Stimulated activated naive B cell treated with anti-CD40 and anti-IgM and Interleukin-4, amounts not matched to agents 10 μg/mL and 1 μg/mL and 100 μg/mL, for 72 hours (primary cell): ENCODE measurements around the gene TMEM114.
"Not testable (repeated sequence)": the region's sequence is repeated elsewhere in the genome, so short reads cannot be mapped to it uniquely, and the experiment has no call there.

ENCODE experiments used
- ATAC-seq, 2 donors: fragments of 150-1000 bp; cut with Tn5 transposase; replicated peaks; 2 replicates each; pipeline ENCODE4 v1.10.0; 2021; ENCODE audit warnings: moderate library complexity in 1 of 2
- DNase-seq: peaks from one replicate; pipeline ENCODE4 v3.0.0; 2021
- H3K27ac Mint-ChIP-seq: one replicate; pipeline ENCODE4 v1.8.0; 2022; ENCODE audit warnings: mild to moderate bottlenecking, mixed read lengths
- H3K27me3 Mint-ChIP-seq, 2 donors: one replicate each; pipeline ENCODE4 v1.8.0; 2022; ENCODE audit warnings: mixed read lengths in 2 of 2
- H3K36me3 Mint-ChIP-seq, 2 donors: one replicate each; pipeline ENCODE4 v1.8.0; 2022; ENCODE audit warnings: mixed read lengths in 2 of 2, mild to moderate bottlenecking in 1 of 2
- H3K4me1 Mint-ChIP-seq, 2 donors: one replicate each; pipeline ENCODE4 v1.8.0; 2022; ENCODE audit warnings: mixed read lengths in 2 of 2, mild to moderate bottlenecking in 1 of 2
- H3K4me3 Mint-ChIP-seq, 2 donors: one replicate each; pipeline ENCODE4 v1.8.0; 2022; ENCODE audit warnings: mild to moderate bottlenecking in 2 of 2, mixed read lengths in 2 of 2, moderate library complexity in 1 of 2
- H3K9me3 Mint-ChIP-seq, 2 donors: one replicate each; pipeline ENCODE4 v1.8.0; 2022; ENCODE audit warnings: mixed read lengths in 2 of 2, mild to moderate bottlenecking in 1 of 2

Gene TMEM114

DNA sequence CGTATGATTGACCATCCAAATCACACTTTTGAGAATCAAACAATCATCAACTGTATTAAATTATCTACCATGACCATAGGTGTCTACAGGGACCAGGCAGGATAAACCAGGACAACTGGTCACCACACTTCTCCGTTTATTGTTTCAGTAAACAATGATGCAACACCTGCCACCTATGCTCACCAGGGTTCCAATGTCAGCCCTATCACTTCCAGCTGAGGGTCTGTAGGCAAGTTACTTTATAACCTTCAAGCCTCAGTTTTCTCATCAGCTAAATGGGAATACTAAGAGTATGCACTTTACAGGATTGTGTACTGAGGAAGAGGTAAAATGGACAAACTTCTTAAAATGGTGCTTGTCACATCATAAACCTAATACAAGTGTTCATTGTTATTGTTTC lies 14.9 kb downstream of the TMEM114 start:
- H3K36me3 Mint-ChIP-seq: no peaks in the 10 kb centered on the region
- ATAC-seq (no peak), DNase-seq (no peak)
- peaks cover 19 to 41% of the 10 kb centered on the region in 2 donors for H3K27me3 Mint-ChIP-seq
- no peak overlapping the region for H3K4me3 Mint-ChIP-seq
- H3K4me1 Mint-ChIP-seq: peaks cover 0 to 2% of the 10 kb centered on the region in 2 donors
- H3K9me3 Mint-ChIP-seq: no peaks in the 10 kb centered on the region
- no peak overlapping the region for H3K27ac Mint-ChIP-seq

DNA sequence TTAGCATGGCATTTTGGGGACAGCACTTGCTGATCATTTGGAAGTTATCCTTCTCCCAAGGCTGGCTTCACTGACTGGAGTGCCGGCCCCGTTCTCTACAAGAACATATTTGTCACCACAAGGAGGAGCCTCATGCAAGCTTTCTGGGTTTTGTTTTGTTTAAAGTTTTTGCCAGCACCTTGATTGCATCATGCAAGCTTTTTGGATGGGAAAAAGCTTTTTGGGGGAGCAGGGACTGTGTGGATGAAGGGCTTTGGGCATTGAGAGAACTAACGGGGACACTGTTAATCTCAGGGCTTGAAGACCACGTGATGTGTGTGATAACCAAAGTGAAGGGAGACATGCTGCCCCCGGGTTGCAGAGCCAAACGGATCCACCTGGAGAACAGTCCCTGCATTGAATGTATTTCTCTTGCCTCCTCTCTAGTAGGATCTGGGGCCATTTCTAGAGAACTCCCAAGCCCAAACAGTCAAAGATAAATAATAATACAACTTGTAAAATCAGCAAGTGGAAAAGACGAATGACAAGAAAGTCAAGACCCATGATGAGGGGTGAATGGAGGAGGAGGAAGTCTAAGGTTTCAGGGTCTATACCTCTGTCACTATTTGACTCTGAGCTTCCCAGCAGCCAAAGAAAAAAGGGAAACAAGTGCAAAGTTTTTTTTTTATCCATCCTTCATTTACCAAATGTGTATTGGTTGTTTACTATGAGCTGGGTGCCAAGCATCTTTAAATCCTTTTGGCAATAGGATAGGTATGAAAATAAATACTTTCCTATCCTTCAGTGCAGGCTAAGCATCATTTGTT lies 17.2 kb downstream of the TMEM114 start:
- H3K27me3 Mint-ChIP-seq: peaks cover 26 to 45% of the 10 kb centered on the region in 2 donors
- ATAC-seq (no peak), DNase-seq (no peak)
- H3K4me3 Mint-ChIP-seq: no peak overlapping the region
- no peak overlapping the region for H3K27ac Mint-ChIP-seq
- no peaks in the 10 kb centered on the region for H3K9me3 Mint-ChIP-seq
- peaks cover 2 to 3% of the 10 kb centered on the region in 2 donors for H3K4me1 Mint-ChIP-seq
- H3K36me3 Mint-ChIP-seq: no peaks in the 10 kb centered on the region

DNA sequence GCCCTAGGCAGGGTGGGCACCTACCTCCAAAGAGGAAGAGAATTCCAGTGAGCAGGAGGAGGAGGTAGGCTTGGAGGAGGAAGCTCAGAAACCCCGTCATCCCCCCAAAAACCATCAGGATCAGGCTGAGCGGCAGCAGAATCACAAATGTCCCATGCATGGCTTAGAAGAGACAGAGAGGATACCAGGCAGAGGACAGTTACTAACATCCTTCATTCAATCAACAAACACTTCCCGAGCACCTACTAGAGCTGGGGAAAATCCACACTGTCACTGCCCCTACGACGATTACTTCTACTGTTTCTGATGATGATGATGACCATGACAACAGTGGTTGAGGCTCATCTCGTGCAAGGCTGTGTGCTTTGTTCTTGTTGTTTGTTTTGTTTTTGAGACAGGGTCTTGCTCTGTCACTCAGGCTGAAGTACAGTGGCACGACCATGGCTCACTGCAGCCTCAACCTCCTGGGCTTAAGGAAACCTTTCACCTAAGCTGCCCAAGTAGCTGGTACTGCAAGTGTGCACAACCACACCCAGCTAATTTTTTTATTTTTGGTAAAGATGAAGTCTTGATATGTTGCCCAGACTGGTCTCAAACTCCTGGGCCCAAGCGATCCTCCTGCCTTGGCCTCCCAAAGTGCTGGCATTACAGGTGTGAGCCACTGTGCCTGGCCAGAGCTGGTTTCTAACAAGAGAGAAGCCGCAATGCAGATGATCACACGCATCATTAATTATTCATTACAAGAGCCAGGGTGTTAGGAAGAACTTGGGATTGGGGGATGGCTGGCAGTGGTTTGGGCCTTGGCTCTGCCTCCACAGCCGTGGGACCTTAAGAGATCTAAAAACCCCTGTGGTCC lies 18.0 kb downstream of the TMEM114 start:
- no peaks in the 10 kb centered on the region for H3K9me3 Mint-ChIP-seq
- DNase-seq (no peak), ATAC-seq (no peak)
- H3K4me3 Mint-ChIP-seq: no peak overlapping the region
- peaks cover 4 to 9% of the 10 kb centered on the region in 2 donors for H3K4me1 Mint-ChIP-seq
- peaks cover 26 to 45% of the 10 kb centered on the region in 2 donors for H3K27me3 Mint-ChIP-seq
- H3K36me3 Mint-ChIP-seq: no peaks in the 10 kb centered on the region
- no peak overlapping the region for H3K27ac Mint-ChIP-seq

DNA sequence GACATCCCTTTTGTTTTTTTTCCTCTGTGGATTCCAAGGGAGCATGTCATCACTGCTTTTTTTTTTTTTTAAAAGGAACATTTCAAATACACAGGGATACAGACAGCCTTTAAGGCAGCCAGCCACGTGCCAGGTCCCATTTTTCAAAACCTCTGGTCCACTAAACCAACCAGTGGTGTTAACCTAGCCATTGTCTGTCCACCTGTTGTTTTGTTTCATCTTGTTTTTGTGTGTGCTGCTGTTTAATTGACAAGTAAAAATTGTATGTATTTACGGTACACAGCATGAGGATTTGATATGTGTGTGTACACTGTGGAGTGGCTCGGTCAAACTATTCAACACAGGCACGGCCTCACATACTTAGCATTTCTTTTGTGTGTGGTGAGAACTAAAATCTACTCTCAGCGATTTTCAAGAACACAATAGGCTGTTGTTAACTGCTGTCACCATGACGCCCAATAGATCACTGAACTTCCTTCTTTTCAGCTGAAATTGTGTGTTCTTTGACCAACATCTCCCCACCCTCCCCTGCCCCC lies 19.2 kb downstream of the TMEM114 start:
- H3K4me3 Mint-ChIP-seq: no peak overlapping the region
- no peak for DNase-seq

DNA sequence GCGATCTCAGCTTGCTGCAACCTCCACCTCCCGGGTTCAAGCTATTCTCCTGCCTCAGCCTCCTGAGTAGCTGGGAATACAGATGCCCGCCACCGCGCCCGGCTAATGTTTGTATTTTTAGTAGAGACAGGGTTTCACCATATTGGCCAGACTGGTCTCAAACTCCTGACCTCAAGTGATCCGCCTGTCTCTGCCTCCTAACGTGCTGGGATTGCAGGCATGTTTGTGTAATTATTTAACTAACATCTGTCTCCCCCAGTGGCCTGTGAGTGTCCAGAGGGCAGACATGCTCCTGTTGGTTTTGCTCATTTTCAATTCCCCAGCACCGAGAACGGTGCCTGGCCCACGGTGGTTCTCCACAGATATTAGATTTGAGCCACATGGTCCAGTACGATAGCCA lies 19.9 kb downstream of the TMEM114 start:
- H3K4me1 Mint-ChIP-seq, H3K36me3 Mint-ChIP-seq, DNase-seq, H3K9me3 Mint-ChIP-seq, ATAC-seq, H3K27ac Mint-ChIP-seq, H3K4me3 Mint-ChIP-seq: not testable (repeated sequence)
- peaks cover 12 to 35% of the 10 kb centered on the region in 2 donors for H3K27me3 Mint-ChIP-seq

More for the DNA sequence above, 19.2 kb downstream of the TMEM114 start:
- Mint-ChIP-seq H3K27me3 (peaks cover 19 to 39% of the 10 kb centered on the region in 2 donors), H3K9me3 (no peaks in the 10 kb centered on the region), H3K27ac (no peak overlapping the region), H3K4me1 (peaks cover 3 to 9% of the 10 kb centered on the region in 2 donors), H3K36me3 (no peaks in the 10 kb centered on the region)
- no peak for ATAC-seq

DNA sequence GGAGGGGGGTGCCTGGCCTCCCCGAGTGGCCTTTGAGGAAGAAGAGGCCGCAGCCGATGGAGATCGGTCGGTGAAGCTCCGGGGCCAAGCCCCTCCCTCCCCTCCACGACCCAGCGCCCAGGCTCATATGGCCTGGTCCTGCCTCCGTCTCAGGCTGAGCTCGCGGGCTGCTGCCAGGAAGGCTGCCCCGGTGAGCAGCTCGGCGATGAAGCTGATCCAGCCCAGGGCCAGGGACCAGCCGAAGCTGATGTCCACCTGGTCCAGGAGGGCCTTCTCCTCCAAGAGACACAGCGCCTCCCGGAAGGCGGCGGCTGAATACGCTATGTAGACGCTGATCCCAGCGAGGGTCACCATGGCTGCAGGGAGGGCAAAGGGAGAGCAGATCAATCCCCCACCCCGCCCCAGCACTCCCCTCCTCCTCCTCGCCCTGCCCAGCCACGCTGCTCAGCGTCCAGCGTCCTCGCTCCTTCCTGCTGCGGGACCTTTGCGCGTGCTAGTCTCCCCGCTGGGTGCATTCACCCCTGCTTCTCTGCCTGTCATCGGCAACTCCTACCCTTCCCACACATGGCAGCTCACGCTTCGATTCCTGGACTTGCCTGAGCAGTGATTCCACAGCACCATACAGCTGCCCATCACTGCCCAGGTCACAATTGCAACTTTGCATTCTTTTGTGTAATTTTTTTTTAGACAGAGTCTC lies 20.5 kb downstream of the TMEM114 start:
- Mint-ChIP-seq H3K4me3 (no peak overlapping the region), H3K27ac (no peak overlapping the region), H3K27me3 (peaks cover 10 to 30% of the 10 kb centered on the region in 2 donors), H3K36me3 (no peaks in the 10 kb centered on the region), H3K4me1 (peaks cover 3 to 9% of the 10 kb centered on the region in 2 donors), H3K9me3 (no peaks in the 10 kb centered on the region)
- DNase-seq: no peak
- no peak for ATAC-seq

DNA sequence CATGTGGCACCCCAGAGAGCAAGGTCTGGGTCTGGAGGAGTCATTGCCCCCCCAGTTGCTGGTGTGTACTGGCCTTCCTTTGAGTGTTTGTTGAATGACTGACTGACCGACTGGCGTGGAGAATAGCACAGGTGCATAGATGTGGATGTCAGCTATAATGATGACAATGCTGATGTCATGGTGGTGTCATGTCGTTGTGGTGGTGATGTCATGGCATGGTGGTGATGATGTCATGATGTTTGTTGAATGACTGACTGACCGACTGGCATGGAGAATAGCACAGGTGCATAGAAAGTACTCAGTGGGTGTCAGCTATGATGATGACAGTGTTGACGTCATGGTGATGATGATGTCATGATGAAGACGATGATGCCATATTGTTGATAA lies 22.1 kb downstream of the TMEM114 start:
- ATAC-seq (no peak), DNase-seq (no peak)
- Mint-ChIP-seq H3K4me1 (peaks cover 3 to 9% of the 10 kb centered on the region in 2 donors), H3K27ac (peak overlapping the region; percentile 87), H3K4me3 (peak overlapping the region in 1 of 2 donors; percentile 3), H3K36me3 (no peaks in the 10 kb centered on the region), H3K9me3 (no peaks in the 10 kb centered on the region), H3K27me3 (peaks cover 10 to 24% of the 10 kb centered on the region in 2 donors)

DNA sequence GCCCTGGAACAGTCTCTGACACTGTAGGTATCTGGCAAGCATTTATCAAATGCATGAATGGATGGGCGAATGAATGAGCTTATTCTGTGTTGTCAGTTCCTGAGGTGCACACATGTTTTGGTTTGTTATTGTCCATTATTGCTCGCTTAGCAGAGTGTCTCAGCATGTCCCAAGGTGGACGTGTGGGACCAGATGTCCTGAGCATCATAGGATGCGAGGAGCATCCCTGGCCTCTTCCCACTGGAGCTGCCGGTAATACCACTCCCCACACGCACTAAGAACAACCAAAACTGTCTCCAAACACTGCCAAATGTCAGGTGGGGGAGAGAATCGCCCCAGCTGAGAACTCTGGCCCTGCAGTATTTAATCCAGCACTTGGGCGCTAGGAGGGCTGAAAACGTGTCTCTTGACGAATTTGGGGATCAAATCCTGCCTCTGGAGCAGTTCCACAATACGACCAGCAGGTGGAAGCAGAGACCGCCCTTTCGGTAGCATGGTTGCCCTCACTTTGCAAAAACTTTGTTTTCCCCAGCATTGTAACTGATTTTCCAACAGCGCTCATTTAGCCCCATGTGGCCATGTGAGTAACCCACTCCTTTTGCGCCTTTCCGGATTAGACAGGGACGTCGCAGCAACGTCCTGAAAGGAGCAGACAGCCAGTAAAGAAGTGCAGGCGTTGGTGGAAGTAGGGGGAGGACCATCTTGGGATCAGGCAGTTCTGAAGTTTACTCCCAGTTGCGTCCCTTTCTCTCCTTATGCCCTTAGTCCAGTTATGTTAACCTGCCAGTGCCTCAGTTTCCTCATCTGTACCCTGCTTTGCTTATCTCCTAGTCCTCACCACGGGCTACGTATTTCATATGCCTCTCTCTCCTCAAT lies 22.7 kb downstream of the TMEM114 start:
- H3K9me3 Mint-ChIP-seq: no peaks in the 10 kb centered on the region
- peak overlapping the region; percentile 87 for H3K27ac Mint-ChIP-seq
- no peaks in the 10 kb centered on the region for H3K36me3 Mint-ChIP-seq
- ATAC-seq (peak; percentile 95), DNase-seq (peak; percentile 78)
- peaks cover 3 to 9% of the 10 kb centered on the region in 2 donors for H3K4me1 Mint-ChIP-seq
- H3K27me3 Mint-ChIP-seq: peaks cover 10 to 18% of the 10 kb centered on the region in 2 donors
- peak overlapping the region in 1 of 2 donors; percentile 3 for H3K4me3 Mint-ChIP-seq

DNA sequence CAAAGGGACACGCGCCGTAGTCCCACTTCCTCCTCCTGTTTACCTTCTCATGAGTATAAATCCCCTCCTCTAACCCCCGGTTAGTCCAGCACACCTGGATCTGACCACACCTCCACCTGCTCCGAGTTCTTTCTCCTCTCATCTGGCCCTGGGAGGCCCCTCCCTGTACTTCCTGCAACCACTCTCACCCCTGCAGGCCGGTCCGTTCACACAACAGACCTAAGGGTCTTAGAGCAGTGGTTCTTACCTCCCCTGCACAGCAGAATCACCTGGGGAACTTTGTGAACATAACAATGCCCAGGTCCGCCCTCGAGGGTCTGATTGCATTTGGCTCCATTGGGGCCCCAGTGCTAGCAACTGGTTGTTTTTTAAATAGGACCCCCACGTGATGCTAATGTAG lies 24.8 kb downstream of the TMEM114 start:
- peak; percentile 28 to 43 for ATAC-seq
- H3K27ac Mint-ChIP-seq: no peak overlapping the region
- DNase-seq: no peak
- peaks cover 5 to 8% of the 10 kb centered on the region in 2 donors for H3K27me3 Mint-ChIP-seq
- H3K9me3 Mint-ChIP-seq: no peaks in the 10 kb centered on the region
- H3K36me3 Mint-ChIP-seq: no peaks in the 10 kb centered on the region
- H3K4me3 Mint-ChIP-seq: no peak overlapping the region
- H3K4me1 Mint-ChIP-seq: peaks cover 3 to 9% of the 10 kb centered on the region in 2 donors

DNA sequence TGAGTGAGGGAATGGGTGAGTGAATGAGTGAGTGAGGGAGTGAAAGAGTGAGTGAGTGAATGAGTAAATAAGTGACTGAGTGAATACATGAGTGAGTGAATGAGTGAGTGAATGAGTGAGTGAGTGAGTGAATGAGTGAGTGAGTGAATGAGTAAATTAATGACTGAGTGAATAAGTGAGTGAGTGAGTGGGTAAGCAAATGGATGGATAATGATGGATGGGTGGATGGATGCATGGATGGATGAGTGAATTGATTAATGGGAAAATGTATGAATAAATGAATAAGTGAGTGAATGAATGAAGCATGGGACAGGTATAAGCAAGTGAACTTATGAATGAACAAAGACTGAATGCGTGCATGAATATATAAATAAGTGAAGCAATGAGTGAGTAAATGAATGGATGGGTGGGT lies 25.4 kb downstream of the TMEM114 start:
- H3K27me3 Mint-ChIP-seq: peaks cover 1 to 2% of the 10 kb centered on the region in 2 donors
- DNase-seq (no peak), ATAC-seq (no peak)
- H3K4me1 Mint-ChIP-seq: peaks cover 3 to 9% of the 10 kb centered on the region in 2 donors
- no peak overlapping the region for H3K27ac Mint-ChIP-seq
- no peaks in the 10 kb centered on the region for H3K9me3 Mint-ChIP-seq
- H3K36me3 Mint-ChIP-seq: no peaks in the 10 kb centered on the region
- no peak overlapping the region for H3K4me3 Mint-ChIP-seq

DNA sequence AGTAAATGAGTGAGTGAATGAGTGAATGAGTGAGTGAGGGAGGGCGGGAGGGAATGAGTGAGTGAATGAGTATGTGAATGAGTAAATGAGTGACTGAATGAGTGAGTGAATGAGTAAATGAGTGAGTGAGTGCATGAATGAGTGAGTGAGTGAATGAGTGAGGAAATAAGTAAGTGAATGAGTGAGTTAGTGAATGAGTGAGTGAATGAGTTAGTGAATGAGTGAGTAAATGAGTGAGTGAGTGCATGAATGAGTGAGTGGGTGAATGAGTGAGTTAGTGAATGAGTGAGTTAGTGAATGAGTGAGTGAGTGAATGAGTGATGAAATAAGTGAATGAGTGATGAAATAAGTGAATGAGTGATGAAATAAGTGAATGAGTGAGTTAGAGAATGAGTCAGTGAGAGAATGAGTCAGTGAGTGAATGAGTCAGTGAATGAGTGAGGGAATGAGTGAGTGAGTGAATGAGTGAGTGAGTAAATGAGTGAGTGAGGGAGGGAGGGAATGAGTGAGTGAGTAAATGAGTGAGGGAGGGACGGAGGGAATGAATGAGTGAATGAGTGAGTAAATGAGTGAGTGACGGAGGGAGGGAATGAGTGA lies 26.3 kb downstream of the TMEM114 start:
- H3K4me3 Mint-ChIP-seq, H3K4me1 Mint-ChIP-seq, H3K27me3 Mint-ChIP-seq, H3K36me3 Mint-ChIP-seq, H3K27ac Mint-ChIP-seq, DNase-seq, ATAC-seq, H3K9me3 Mint-ChIP-seq: not testable (repeated sequence)

DNA sequence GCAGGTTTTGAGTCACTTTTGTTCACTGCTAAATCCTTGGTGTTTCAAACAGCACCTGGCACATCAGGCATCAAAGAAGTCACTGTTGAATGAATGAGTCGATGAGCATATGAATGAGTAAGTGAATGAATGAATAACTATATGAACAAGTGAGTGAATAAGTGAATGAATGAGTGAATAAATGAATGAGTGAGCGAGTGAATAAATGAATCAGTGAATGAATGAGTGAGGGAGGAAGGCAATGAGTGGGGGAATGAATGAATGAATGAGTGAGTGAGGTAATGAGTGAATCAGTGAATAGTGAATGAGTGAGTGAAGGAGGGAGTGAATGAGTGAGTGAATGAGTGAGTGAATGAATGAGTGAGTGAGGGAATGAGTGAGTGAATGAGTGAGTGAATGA lies 28.8 kb downstream of the TMEM114 start:
- no peaks in the 10 kb centered on the region for H3K36me3 Mint-ChIP-seq
- no peak overlapping the region for H3K4me3 Mint-ChIP-seq
- DNase-seq: no peak
- H3K27me3 Mint-ChIP-seq: peaks cover 10 to 11% of the 10 kb centered on the region in 2 donors
- no peaks in the 10 kb centered on the region for H3K4me1 Mint-ChIP-seq
- no peak overlapping the region for H3K27ac Mint-ChIP-seq
- H3K9me3 Mint-ChIP-seq: no peaks in the 10 kb centered on the region
- no peak for ATAC-seq

DNA sequence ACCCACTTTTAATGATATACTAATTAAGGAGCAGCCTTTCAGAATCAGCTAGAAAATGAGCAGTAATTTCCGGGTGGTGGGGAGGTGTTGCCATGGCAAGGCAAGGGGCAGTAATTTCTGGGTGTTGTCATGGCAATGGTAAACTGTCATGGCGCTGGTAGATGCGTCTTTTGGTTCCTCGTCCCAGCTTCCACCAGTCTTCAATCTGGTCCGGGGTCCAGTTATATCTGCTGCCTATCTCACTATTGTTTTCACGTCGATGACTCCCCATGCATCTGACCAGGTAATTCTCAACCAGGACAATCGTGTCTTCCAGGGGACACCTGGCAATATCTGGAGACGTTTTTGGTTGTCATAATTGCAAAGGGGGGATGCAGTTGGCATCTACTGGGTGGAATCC lies 34.9 kb downstream of the TMEM114 start:
- peaks cover 2 to 6% of the 10 kb centered on the region in 2 donors for H3K4me1 Mint-ChIP-seq
- H3K27me3 Mint-ChIP-seq: peaks cover 46 to 60% of the 10 kb centered on the region in 2 donors
- H3K9me3 Mint-ChIP-seq: peaks cover 0 to 2% of the 10 kb centered on the region in 2 donors
- ATAC-seq (no peak), DNase-seq (no peak)
- H3K36me3 Mint-ChIP-seq: no peaks in the 10 kb centered on the region
- H3K27ac Mint-ChIP-seq: no peak overlapping the region
- no peak overlapping the region for H3K4me3 Mint-ChIP-seq
